ENCODE results near the gene PPP1R9B.
A peak's percentile ranks its signal among the peaks of the same experiment; 100 is the strongest.

Gene PPP1R9B

DNA sequence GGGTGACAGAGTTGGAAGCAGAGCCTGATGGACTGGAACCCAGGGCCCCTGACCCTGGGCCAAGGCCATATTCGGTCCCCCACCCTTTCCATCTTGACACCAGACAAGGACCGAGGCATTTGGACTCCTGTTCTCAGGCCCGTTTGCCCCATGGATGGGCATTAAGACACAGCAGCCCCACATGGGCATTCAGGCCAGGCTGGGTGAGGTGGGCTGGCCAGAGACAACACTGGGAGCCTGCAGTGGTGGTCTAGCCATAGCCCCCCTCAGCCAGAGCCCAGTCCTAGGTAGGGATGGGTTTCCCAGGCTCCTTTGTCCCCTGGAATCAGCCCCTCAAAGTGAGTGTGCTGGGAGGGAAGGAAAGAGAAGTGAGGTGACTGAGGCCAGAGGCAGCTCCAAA, 53.7 kb downstream of the PPP1R9B start:
- Histone ChIP-seq H3K4me3 (ENCODE audit: insufficient read depth, low read depth, low read length, poor library complexity, severe bottlenecking) (no peak overlapping the region), H3K36me3 (ENCODE audit: control insufficient read depth, insufficient read depth, low read length) (peaks cover 19% of the 10 kb centered on the region), H3K27ac (ENCODE audit: insufficient read depth, low read length, poor library complexity, severe bottlenecking) (no peak overlapping the region), H3K27me3 (replicated peaks; ENCODE audit: control insufficient read depth, insufficient read depth, low read length, poor library complexity, severe bottlenecking) (no peaks in the 10 kb centered on the region), H3K9me3 (ENCODE audit: control insufficient read depth, low read length) (no peaks in the 10 kb centered on the region), H3K4me1 (ENCODE audit: control insufficient read depth, insufficient read depth, low read length, poor library complexity, severe bottlenecking) (peaks cover 14% of the 10 kb centered on the region)
- DNase-seq, result no peak

DNA sequence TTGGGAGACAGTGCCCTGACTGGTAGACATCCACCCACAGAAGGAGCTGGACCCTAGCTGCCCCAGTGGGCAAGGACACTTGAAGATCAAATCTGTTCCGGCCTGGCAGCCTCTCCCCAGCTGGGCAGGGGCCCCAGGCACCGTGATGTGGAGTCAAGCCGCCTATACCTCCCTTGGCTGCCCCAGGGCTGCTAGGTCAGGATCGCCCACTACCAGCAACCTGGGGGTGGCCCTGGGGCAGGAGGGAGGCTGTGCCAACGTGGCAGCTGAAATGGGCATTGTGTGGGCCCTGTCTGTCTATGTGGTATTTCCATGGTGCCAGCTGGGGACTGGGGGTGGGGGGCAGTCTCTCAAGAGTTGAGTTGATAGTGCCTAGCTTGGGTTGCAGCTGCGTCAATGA, 54.4 kb downstream of the PPP1R9B start:
- peaks cover 15% of the 10 kb centered on the region for H3K36me3 ChIP-seq (ENCODE audit: control insufficient read depth, insufficient read depth, low read length)
- no peaks in the 10 kb centered on the region for H3K27me3 ChIP-seq (replicated peaks; ENCODE audit: control insufficient read depth, insufficient read depth, low read length, poor library complexity, severe bottlenecking)
- no peaks in the 10 kb centered on the region for H3K9me3 ChIP-seq (ENCODE audit: control insufficient read depth, low read length)
- H3K4me3 ChIP-seq (ENCODE audit: insufficient read depth, low read depth, low read length, poor library complexity, severe bottlenecking), result peak overlapping the region; percentile 82
- peak overlapping the region; percentile 72 for H3K27ac ChIP-seq (ENCODE audit: insufficient read depth, low read length, poor library complexity, severe bottlenecking)
- H3K4me1 ChIP-seq (ENCODE audit: control insufficient read depth, insufficient read depth, low read length, poor library complexity, severe bottlenecking), result peaks cover 14% of the 10 kb centered on the region
- no peak for DNase-seq

DNA sequence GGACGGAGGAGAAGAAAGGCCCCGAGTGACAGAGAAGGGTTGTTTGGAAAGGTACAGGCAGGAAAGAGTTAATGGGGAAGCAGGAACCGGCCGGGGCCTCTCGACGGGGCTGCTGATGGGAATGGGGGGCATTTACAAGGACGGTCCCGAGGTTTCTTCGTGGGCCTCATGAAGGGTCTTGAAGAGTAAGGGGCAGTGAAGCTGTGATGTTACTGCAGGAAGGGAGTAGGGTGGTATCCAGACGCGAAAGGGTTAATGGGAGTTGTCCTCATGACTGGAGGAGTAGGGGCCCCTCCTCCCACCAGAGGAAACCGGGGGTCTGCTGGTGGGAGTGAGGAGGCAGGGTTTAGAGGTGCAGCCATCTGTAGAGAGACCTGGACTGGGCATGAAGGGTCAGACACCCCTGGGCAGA, 54.8 kb downstream of the PPP1R9B start:
- Histone ChIP-seq H3K9me3 (ENCODE audit: control insufficient read depth, low read length) (no peaks in the 10 kb centered on the region), H3K27ac (ENCODE audit: insufficient read depth, low read length, poor library complexity, severe bottlenecking) (peak overlapping the region; percentile 72), H3K4me1 (ENCODE audit: control insufficient read depth, insufficient read depth, low read length, poor library complexity, severe bottlenecking) (peaks cover 14% of the 10 kb centered on the region), H3K27me3 (replicated peaks; ENCODE audit: control insufficient read depth, insufficient read depth, low read length, poor library complexity, severe bottlenecking) (no peaks in the 10 kb centered on the region), H3K4me3 (ENCODE audit: insufficient read depth, low read depth, low read length, poor library complexity, severe bottlenecking) (peak overlapping the region; percentile 82), H3K36me3 (ENCODE audit: control insufficient read depth, insufficient read depth, low read length) (peaks cover 11% of the 10 kb centered on the region)
- no peak for DNase-seq

DNA sequence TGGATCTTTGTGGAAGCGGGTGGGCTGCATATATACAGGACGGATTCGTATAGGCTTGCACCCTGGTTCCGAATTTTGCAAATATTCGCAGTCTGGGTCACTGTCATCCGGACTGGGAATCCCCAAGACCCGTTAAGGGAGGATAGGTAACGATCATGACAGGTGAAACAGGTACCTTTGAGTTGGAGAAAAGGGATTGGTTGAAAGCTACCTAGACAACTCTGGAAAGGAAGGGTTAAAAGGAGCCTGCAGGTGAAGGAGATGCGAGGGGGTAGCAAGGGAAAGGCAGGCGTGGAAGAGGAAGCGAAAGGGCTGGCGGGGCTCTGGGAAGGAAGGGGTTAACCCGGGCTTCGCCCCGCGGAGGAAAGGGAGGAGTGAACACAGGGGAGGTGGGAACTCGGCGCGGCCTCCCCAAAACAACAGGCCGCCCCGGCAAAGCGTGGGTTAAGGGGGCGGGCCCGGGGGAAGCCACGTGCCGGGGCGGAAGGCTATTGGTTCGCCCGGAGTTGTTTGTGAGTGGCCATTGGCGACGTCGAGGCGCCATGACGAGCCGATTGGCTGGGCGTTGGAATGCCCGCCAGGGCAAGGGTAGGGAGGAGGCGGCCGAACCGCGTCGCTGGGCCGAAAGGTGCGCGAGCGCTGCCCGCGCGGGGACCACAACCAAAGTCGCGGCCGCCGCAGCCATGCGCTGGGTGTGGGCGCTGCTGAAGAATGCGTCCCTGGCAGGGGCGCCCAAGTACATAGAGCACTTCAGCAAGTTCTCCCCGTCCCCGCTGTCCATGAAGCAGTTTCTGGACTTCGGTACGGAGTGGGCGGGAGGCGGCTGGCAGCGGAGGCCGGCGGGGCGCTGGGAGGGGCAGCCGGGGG, 55.5 kb downstream of the PPP1R9B start, which contains the start of gene PDK2:
TSS of gene PDK2 (plus strand) at position 599 of the 867 bp plus-strand sequence. CDS start at position 684, 85 bp downstream.
- Histone ChIP-seq H3K36me3 (ENCODE audit: control insufficient read depth, insufficient read depth, low read length) (peaks cover 10% of the 10 kb centered on the region), H3K27ac (ENCODE audit: insufficient read depth, low read length, poor library complexity, severe bottlenecking) (peak within 1 kb of the TSS; percentile 85), H3K4me1 (ENCODE audit: control insufficient read depth, insufficient read depth, low read length, poor library complexity, severe bottlenecking) (peaks cover 14% of the 10 kb centered on the region), H3K27me3 (replicated peaks; ENCODE audit: control insufficient read depth, insufficient read depth, low read length, poor library complexity, severe bottlenecking) (no peaks in the 10 kb centered on the region), H3K4me3 (ENCODE audit: insufficient read depth, low read depth, low read length, poor library complexity, severe bottlenecking) (peak within 1 kb of the TSS; percentile 82), H3K9me3 (ENCODE audit: control insufficient read depth, low read length) (no peaks in the 10 kb centered on the region)
- DNase-seq, result peak; percentile 91 to 96 (median 95)

DNA sequence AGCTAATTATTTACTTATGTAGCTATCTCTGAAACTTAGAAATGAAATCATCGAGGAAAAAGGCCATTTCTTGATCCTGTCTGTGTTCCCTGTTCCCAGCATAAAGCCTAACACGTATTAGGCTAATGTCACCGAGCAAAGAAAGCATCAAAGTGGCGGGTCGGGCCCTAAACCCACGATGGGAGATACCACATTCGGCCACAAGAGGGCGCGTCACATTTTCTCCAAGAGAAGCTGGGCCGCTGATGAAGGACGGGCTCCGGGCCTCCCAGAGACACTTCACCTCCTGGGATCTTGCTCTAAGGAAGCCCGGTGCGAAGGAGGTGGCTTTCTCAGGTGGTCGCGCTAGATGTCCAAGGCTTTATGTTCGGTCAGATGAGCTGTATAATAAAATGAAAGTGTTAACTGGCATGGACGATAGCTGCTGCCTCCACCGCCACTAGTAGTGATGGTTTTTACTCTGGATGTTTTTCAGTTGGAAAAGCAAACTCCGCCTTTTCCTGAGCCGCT, 56.2 kb downstream of the PPP1R9B start:
- H3K4me3 ChIP-seq (ENCODE audit: insufficient read depth, low read depth, low read length, poor library complexity, severe bottlenecking), result peak overlapping the region; percentile 82
- peak overlapping the region; percentile 85 for H3K27ac ChIP-seq (ENCODE audit: insufficient read depth, low read length, poor library complexity, severe bottlenecking)
- peaks cover 14% of the 10 kb centered on the region for H3K4me1 ChIP-seq (ENCODE audit: control insufficient read depth, insufficient read depth, low read length, poor library complexity, severe bottlenecking)
- H3K9me3 ChIP-seq (ENCODE audit: control insufficient read depth, low read length), result no peaks in the 10 kb centered on the region
- no peaks in the 10 kb centered on the region for H3K27me3 ChIP-seq (replicated peaks; ENCODE audit: control insufficient read depth, insufficient read depth, low read length, poor library complexity, severe bottlenecking)
- H3K36me3 ChIP-seq (ENCODE audit: control insufficient read depth, insufficient read depth, low read length), result peaks cover 10% of the 10 kb centered on the region
- DNase-seq, result peak; percentile 75 to 85 (median 76)

DNA sequence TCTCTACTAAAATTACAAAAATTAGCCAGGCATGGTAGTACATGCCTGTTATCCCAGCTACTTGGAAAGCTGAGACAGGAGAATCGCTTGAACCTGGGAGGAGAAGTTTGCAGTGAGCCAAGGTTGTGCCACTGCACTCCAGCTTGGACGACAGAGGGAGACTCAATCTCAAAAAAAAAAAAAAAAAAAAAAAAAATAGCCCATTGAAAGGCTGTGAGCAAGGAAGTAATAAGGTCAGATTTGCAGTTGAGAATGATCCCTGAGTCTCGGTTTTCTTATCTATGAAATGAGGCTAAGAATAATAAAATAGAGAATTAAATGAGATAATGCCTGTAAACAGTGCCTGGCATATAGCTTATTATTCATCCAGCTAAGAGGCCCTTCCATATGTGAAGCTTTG, 56.7 kb downstream of the PPP1R9B start:
- H3K9me3 ChIP-seq (ENCODE audit: control insufficient read depth, low read length), result no peaks in the 10 kb centered on the region
- peaks cover 14% of the 10 kb centered on the region for H3K4me1 ChIP-seq (ENCODE audit: control insufficient read depth, insufficient read depth, low read length, poor library complexity, severe bottlenecking)
- H3K36me3 ChIP-seq (ENCODE audit: control insufficient read depth, insufficient read depth, low read length), result peaks cover 5% of the 10 kb centered on the region
- no peak for DNase-seq
- peak overlapping the region; percentile 85 for H3K27ac ChIP-seq (ENCODE audit: insufficient read depth, low read length, poor library complexity, severe bottlenecking)
- H3K27me3 ChIP-seq (replicated peaks; ENCODE audit: control insufficient read depth, insufficient read depth, low read length, poor library complexity, severe bottlenecking), result no peaks in the 10 kb centered on the region
- no peak overlapping the region for H3K4me3 ChIP-seq (ENCODE audit: insufficient read depth, low read depth, low read length, poor library complexity, severe bottlenecking)

DNA sequence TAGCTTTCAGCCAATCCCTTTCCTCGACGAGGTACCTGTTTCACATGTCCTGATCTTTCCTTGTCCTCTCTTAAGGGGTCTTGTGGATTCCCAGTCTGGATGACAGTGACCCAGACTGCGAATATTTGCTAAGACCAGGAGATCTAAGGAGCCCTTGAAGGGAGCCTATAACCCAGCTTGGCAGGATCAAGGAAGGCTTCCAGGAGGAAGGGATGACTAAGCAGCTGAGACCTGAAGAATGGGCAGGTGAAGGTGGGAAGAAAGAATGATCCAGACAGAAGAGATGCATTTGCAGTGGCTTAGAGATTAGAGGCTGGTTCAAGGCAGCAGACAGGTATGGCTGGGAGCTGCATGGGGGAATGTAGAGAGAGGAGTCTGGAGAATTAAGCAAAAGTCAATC, 57.2 kb downstream of the PPP1R9B start:
- Histone ChIP-seq H3K4me1 (ENCODE audit: control insufficient read depth, insufficient read depth, low read length, poor library complexity, severe bottlenecking) (peaks cover 14% of the 10 kb centered on the region), H3K4me3 (ENCODE audit: insufficient read depth, low read depth, low read length, poor library complexity, severe bottlenecking) (no peak overlapping the region), H3K36me3 (ENCODE audit: control insufficient read depth, insufficient read depth, low read length) (no peaks in the 10 kb centered on the region), H3K9me3 (ENCODE audit: control insufficient read depth, low read length) (no peaks in the 10 kb centered on the region), H3K27ac (ENCODE audit: insufficient read depth, low read length, poor library complexity, severe bottlenecking) (no peak overlapping the region), H3K27me3 (replicated peaks; ENCODE audit: control insufficient read depth, insufficient read depth, low read length, poor library complexity, severe bottlenecking) (no peaks in the 10 kb centered on the region)
- DNase-seq, result no peak

DNA sequence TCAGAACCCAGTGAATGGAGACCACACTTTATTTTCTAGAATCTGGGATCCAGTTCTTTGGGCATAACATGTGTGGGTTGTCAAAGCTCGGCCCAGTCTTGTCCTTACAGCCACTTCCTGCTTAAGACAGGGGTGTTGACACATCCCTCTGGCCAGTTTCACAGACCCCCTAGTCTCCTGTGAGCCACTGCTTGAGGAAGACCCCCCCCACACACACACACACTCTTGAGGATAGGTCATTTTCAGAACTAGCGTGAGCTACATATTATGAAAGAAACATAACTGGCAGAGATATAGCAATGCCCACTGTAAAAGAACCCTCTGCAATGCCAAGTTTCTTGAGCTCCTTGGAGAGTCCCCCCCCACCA, 58.6 kb downstream of the PPP1R9B start:
- DNase-seq, result no peak
- Histone ChIP-seq H3K27ac (ENCODE audit: insufficient read depth, low read length, poor library complexity, severe bottlenecking) (no peak overlapping the region), H3K27me3 (replicated peaks; ENCODE audit: control insufficient read depth, insufficient read depth, low read length, poor library complexity, severe bottlenecking) (no peaks in the 10 kb centered on the region), H3K9me3 (ENCODE audit: control insufficient read depth, low read length) (no peaks in the 10 kb centered on the region), H3K4me1 (ENCODE audit: control insufficient read depth, insufficient read depth, low read length, poor library complexity, severe bottlenecking) (peaks cover 14% of the 10 kb centered on the region), H3K4me3 (ENCODE audit: insufficient read depth, low read depth, low read length, poor library complexity, severe bottlenecking) (no peak overlapping the region), H3K36me3 (ENCODE audit: control insufficient read depth, insufficient read depth, low read length) (no peaks in the 10 kb centered on the region)

DNA sequence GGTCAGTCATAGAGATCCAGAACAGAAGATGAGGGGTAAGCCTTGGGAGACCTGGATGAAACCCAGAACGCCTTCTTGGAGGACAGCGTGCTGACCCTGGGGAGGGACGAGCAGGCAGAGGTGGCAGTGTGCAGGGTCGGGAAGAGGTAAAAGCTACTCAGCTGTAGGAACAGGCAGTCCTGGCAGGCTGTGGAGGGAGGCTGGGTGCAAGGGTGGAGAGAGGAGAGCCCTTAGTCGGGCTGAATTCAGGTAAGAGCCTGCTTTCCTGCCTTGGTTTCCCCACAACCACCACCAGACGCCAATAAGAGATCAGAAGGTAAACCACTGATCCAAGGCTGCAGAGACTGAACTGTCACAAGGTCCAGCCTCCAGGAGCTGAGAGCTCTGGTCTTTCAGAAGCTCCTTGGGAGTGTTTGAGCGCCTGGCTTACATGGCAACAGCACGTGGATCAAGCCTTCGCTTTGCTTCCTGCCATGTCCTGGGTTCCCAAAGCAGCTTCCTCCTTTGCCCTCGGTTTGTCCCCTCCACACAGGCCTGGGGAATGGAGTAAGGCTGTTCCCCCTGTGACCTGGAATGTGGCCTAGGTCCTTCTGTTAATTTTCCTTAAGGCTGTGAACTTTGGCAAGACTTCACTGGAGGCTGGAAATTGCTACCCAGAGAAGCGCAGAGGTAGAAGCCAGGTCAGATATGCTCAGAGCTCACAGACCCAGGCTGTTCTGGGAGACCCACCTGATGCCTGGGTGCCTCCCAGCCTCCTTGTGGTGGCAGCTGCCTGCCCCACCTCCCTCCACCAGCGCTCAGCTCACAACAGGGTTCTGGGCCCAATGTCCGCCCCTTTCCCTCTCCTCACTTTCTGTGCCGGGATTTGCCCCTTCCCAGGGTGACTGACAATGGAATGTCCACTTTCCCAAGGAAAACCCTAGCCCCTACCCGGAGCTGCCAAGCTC, 59.2 kb downstream of the PPP1R9B start:
- DNase-seq, result no peak
- Histone ChIP-seq H3K4me1 (ENCODE audit: control insufficient read depth, insufficient read depth, low read length, poor library complexity, severe bottlenecking) (peaks cover 9% of the 10 kb centered on the region), H3K27ac (ENCODE audit: insufficient read depth, low read length, poor library complexity, severe bottlenecking) (no peak overlapping the region), H3K36me3 (ENCODE audit: control insufficient read depth, insufficient read depth, low read length) (no peaks in the 10 kb centered on the region), H3K9me3 (ENCODE audit: control insufficient read depth, low read length) (no peaks in the 10 kb centered on the region), H3K4me3 (ENCODE audit: insufficient read depth, low read depth, low read length, poor library complexity, severe bottlenecking) (no peak overlapping the region), H3K27me3 (replicated peaks; ENCODE audit: control insufficient read depth, insufficient read depth, low read length, poor library complexity, severe bottlenecking) (no peaks in the 10 kb centered on the region)
